Right lobe of liver (tissue), 6 donors: ENCODE measurements around the gene DSG4. TPM values are rescaled to one million over a fixed set of nuclear protein-coding genes. Genes with fewer than 3 reads are reported as not detected.

Experiments used
- ATAC-seq, 4 donors: fragments of 200-7000 bp; cut with Tn5 transposase; one replicate each; pipeline ENCODE4 v1.9.1; 2020; ENCODE audit warnings: mild to moderate bottlenecking in 4 of 4, moderate library complexity in 4 of 4
- DNase-seq, 3 donors: peaks; one replicate each; pipeline ENCODE4 v3.0.0-alpha.2; 2020
- H3K27ac ChIP-seq, 3 donors: fragments of 200-600 bp; one replicate each; pipeline ENCODE4 v1.8.0; 2022
- H3K27me3 ChIP-seq, 2 donors: fragments of 200-600 bp; one replicate each; pipeline ENCODE4 v1.8.0; 2022
- H3K36me3 ChIP-seq, 4 donors: fragments of 200-600 bp; sonication (generic) in 1 of 4; one replicate each; pipeline versions ENCODE4 v1.5.1 to v1.8.0; 2017 to 2022; ENCODE audit warnings: control low read depth in 1 of 4
- H3K4me1 ChIP-seq, 4 donors: fragments of 200-600 bp; sonication (generic) in 1 of 4; one replicate each; pipeline versions ENCODE4 v1.5.1 to v1.8.0; 2017 to 2022; ENCODE audit warnings: control low read depth in 1 of 4
- H3K4me3 ChIP-seq, 3 donors: fragments of 200-600 bp; one replicate each; pipeline ENCODE4 v1.8.0; 2022
- H3K9me3 ChIP-seq, 4 donors: fragments of 200-600 bp; sonication (generic) in 1 of 4; one replicate each; pipeline versions ENCODE4 v1.5.1 to v1.8.0; 2017 to 2022; ENCODE audit warnings: control low read depth in 1 of 4
- POLR2A ChIP-seq: fragments of 450-650 bp; IDR thresholded peaks from one replicate; pipeline ENCODE4 v1.6.1; 2017; ENCODE audit warnings: antibody characterized with exemption, mild to moderate bottlenecking
- WGBS: methylation state at CpG from one replicate; pipeline ENCODE4 v1.1.6; 2018; ENCODE audit warnings: low coverage, low lambda C conversion rate; ENCODE audit not compliant: insufficient coverage; ENCODE audit errors: missing lambda C conversion rate; 5-methylcytosine and 5-hydroxymethylcytosine counted together
- intact Hi-C, 2 donors: fragments of 100-400 bp; cut with DNase I; formaldehyde crosslinking; loops; one replicate each; pipeline versions ENCODE4 v1.11.2 to v1.14.1; 2022
- total RNA-seq, 6 experiments: library from RNA; depleted of rRNA in 2 of 6; stranded (reverse); fragments of >200 nt in 2 of 6; fragmentation: NEBNext Ultra II Directional in 3 of 6; extraction: Animal tissue kit (Norgen Biotek cat#: 25700) in 3 of 6; gene quantifications; one replicate each; pipeline versions ENCODE4 v1.1.0 to v1.2.4, GENCODE V29; 2016 to 2023
- TF ChIP-seq, protein P1 (sequence below), 4 donors: fragments of 200-600 bp in 3 of 4; fragments of 450-650 bp in 1 of 4; IDR thresholded peaks; one replicate each; pipeline versions ENCODE4 v1.5.1 to v1.8.0; 2016 to 2022; ENCODE audit warnings: antibody characterized with exemption in 4 of 4, mild to moderate bottlenecking in 2 of 4
- donor health status: DM: no; HTN: yes; CAD: no.
- donor health status: DM: no; HTN: no; CAD: no.
- donor health status: DM: no; HTN: no; CAD: no.
- donor health status: DM: no; HTN: yes; CAD: no.
- donor health status: DM: no; HTN: yes; CAD: no.

Gene DSG4
- total RNA-seq, 6 experiments from 2014 or later = not detected

DNA sequence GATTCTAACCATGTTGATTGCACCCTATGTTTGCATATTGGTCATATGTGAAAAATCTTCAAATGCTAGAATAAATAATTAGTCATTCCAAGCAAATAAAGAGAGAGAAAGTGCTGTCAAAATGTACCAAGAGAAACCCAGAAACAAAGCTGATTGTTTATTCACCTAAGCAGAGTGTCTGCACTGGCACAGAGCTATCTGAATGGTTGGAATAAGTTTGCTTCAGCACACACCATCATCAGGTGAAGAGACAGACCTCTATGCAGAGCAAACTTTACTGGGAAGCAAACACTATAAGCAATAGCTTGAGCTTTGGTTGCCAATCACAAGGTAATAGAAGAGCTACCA is 25.4 kb downstream of the DSG4 start:
- TF ChIP-seq, protein P1, sequence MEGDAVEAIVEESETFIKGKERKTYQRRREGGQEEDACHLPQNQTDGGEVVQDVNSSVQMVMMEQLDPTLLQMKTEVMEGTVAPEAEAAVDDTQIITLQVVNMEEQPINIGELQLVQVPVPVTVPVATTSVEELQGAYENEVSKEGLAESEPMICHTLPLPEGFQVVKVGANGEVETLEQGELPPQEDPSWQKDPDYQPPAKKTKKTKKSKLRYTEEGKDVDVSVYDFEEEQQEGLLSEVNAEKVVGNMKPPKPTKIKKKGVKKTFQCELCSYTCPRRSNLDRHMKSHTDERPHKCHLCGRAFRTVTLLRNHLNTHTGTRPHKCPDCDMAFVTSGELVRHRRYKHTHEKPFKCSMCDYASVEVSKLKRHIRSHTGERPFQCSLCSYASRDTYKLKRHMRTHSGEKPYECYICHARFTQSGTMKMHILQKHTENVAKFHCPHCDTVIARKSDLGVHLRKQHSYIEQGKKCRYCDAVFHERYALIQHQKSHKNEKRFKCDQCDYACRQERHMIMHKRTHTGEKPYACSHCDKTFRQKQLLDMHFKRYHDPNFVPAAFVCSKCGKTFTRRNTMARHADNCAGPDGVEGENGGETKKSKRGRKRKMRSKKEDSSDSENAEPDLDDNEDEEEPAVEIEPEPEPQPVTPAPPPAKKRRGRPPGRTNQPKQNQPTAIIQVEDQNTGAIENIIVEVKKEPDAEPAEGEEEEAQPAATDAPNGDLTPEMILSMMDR (IDR thresholded peaks at IDR 0.05) = no peak
- no peak for TF ChIP-seq POLR2A
- Histone ChIP-seq H3K36me3 (no peaks in the 10 kb centered on the region), H3K4me1 (peaks cover 0 to 31% (median 15%) of the 10 kb centered on the region in 4 donors), H3K9me3 (no peaks in the 10 kb centered on the region), H3K27me3 (no peaks in the 10 kb centered on the region), H3K27ac (peak overlapping the region; percentile 19 to 69 (median 61)), H3K4me3 (peak overlapping the region in 2 of 3 donors; percentile 17 to 23)
- DNase-seq (no peak), ATAC-seq (peak; percentile 77 to 89 (median 88))
- intact Hi-C loops = no loop called here

DNA sequence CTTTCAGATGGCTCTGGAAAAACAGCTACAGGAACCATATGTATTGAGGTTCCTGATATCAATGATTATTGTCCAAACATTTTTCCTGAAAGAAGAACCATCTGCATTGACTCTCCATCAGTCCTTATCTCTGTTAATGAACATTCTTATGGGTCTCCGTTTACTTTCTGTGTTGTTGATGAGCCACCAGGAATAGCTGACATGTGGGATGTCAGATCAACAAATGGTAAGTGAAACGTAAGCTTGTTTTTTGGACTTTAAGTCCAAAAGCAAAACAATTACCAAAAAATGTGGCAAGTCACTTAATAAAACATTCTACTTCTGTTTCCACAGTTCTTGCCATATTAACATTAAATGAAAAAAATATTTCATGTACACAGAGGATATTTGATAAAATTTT is 26.8 kb downstream of the DSG4 start:
- TF ChIP-seq, protein P1 (IDR thresholded peaks at IDR 0.05) = no peak
- no peak for TF ChIP-seq POLR2A
- intact Hi-C loops = no loop called here
- ATAC-seq (peak in 1 of 4 donors; percentile 10), DNase-seq (no peak)
- WGBS = 18% methylated on average over 2 of the region's 2 CpGs
- Histone ChIP-seq H3K36me3 (no peaks in the 10 kb centered on the region), H3K27me3 (no peaks in the 10 kb centered on the region), H3K4me1 (peaks cover 0 to 23% (median 11%) of the 10 kb centered on the region in 4 donors), H3K27ac (peak overlapping the region in 1 of 3 donors; percentile 61), H3K9me3 (no peaks in the 10 kb centered on the region), H3K4me3 (no peak overlapping the region)

DNA sequence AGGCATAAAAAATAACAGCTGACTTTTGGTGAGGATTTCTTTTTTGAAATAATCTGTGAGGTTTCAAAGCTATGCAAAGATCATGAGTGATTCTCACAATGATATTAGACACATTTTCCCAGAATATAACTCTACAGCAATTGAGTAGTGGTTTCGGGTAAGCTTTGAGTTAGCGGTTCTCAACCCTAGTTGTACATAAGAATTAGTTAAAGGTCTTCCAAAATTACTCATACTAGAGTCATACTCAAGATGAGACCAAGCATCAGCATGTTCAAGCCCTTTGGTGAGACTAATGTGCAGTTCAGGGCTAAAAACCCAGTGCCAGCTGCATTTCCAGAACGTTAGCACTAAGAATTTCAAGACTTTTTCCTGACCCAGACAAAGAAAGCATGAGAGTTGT is 31.1 kb downstream of the DSG4 start:
- Histone ChIP-seq H3K4me3 (no peak overlapping the region), H3K36me3 (no peaks in the 10 kb centered on the region), H3K4me1 (peaks cover 0 to 12% (median 2%) of the 10 kb centered on the region in 4 donors), H3K27me3 (no peaks in the 10 kb centered on the region), H3K27ac (no peak overlapping the region), H3K9me3 (no peaks in the 10 kb centered on the region)
- 69% methylated on average over 3 of the region's 3 CpGs for WGBS
- intact Hi-C loops = no loop called here
- no peak for DNase-seq
- TF ChIP-seq, protein P1 (IDR thresholded peaks at IDR 0.05) = no peak
- no peak for TF ChIP-seq POLR2A
- no peak for ATAC-seq

DNA sequence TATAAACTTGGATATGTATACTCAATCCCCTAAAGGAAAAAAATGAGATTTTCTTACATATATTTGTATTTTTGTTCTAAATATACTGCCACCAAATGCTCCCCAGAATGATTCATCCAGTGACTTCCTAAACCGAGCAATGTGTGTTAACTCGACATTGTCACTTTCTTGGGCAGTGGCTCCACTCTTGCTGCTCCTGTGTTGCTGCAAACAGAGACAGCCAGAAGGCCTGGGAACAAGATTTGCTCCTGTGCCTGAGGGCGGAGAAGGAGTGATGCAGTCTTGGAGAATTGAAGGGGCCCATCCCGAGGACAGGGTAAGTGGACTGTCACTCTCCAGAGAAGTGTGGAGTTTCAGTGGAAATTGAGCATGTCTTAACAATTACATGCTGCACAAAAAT is 32.7 kb downstream of the DSG4 start:
- intact Hi-C loops = no loop called here
- ATAC-seq (no peak), DNase-seq (no peak)
- H3K36me3 ChIP-seq = no peaks in the 10 kb centered on the region
- no peaks in the 10 kb centered on the region for H3K27me3 ChIP-seq
- no peak overlapping the region for H3K27ac ChIP-seq
- no peaks in the 10 kb centered on the region for H3K9me3 ChIP-seq
- no peaks in the 10 kb centered on the region for H3K4me1 ChIP-seq
- WGBS = 68% methylated on average over 3 of the region's 4 CpGs
- TF ChIP-seq, protein P1 (IDR thresholded peaks at IDR 0.05) = no peak
- no peak for TF ChIP-seq POLR2A
- no peak overlapping the region for H3K4me3 ChIP-seq
